GM19351 (cell line): ENCODE results near the gene VDAC1.
"Not testable (repeated sequence)": the region's sequence is repeated elsewhere in the genome, so short reads cannot be mapped to it uniquely, and the experiment has no call there.

Source experiments
- ATAC-seq: cut with Tn5 transposase; IDR thresholded peaks from one replicate; pipeline ENCODE4 v1.9.1; 2021; ENCODE audit warnings: mild to moderate bottlenecking, moderate library complexity; ENCODE audit not compliant: unreplicated experiment

Gene VDAC1, protein sequence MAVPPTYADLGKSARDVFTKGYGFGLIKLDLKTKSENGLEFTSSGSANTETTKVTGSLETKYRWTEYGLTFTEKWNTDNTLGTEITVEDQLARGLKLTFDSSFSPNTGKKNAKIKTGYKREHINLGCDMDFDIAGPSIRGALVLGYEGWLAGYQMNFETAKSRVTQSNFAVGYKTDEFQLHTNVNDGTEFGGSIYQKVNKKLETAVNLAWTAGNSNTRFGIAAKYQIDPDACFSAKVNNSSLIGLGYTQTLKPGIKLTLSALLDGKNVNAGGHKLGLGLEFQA

DNA sequence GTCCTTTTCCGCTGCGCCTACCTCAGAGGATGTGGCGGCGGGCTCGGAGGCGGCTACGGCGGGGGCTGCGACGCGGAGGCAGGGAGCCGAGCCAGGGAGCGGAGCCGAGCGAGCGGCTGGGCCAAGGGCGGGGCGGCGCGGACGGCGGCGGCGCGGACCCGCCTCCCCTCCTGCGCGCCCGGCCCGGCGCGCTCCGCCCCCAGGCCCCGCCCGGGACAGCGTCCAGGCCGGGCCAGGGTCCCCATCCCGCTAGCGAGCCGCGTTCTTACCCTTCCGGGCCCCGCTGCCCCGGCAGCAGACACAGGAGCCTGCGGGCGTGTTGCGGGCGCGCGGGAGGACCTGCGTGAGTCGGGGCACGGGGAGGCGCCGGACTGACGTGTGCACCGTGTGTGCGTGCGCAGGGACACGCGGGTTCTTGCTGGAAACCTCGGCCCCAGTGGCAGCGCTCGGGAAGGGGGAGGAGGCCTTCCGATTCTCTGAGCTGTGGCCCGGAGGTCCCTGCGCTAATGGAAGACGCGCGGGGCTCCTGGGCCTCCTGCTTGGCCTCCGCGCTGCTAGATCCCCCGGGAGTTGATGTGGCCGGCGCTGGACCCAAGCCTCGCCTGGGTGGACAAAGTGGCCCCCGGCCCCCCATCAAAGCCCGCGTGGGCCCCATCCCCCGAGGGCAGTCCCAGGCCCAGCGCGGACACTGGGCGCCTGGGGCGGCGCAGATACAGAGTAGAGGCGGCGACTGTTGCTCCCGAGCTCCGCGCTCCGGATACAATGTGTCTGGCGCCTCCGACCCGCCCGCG, at the start of gene VDAC1:
Gene VDAC1 (minus strand): TSS at position 350 of the 791 bp plus-strand sequence. CDS start 11,963 bp downstream, outside the sequence.
- peak; percentile 73 for ATAC-seq

DNA sequence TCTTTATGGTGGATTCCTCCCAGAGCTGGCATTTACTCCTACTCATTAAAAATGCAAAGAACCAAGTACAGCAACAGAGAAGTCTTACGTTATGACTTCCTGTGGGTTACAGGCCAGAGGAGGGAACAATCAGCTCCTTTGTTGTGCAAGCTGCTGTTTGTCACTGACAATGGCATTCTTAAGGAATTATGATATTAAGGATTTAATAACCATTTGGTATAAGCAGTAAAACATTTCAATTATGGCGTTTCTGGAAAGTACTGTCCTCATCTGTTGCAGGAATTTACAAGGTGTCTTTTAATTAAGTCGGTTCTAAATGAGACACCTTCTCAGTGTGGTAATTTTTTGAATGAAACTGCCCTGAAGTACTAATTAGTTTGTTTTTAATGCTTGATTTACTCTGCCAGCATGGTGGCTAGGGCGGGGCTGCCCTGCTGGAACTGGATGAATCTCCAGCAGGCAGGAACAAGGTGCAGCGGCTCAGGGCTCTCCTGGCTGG, 49.1 kb upstream of the VDAC1 start:
- no peak for ATAC-seq

DNA sequence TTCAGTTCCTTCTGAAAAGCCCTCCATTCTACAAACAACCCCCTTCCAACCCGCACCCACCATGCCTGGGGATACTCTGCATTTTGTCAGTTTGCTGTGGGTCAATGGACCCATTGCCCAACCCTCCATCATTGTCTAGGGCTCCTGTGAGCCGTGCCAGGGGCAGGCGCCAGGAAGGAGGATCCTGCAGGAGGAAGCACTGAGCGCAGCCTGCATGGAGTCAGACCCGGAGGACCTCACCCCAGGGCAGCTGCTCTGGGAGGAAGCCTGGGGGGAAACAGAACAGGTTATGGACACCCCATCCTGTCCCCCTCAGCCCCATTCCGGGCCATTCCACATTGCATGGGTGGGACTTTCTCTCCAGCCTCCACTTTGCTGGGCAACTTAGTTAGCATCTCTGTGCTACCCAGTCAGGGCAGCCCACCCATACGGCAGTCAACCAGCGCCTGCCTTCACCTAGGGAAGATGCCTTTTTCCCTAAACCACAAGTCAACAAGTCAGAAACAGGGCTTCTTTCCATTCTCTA, 48.6 kb upstream of the VDAC1 start:
- no peak for ATAC-seq

DNA sequence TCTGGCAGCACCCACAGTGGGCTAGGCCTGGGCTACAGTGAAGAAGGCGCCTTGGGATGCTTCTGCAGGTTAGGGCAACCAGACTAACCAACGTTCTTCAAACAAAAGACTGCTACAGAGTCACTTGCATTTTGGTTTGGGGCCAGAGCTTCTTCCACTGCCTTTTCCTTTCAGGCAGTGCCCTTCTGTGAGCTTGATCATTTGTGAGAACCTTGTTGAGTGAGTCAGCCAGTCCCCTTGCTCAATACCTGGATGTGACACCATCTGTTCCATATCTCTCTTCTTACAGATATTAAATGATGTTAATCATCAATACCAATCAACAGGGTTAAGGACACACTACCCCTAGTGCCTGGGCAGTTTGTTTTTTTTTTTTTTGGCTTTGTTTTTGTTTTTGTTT, 46.5 kb upstream of the VDAC1 start:
- no peak for ATAC-seq

DNA sequence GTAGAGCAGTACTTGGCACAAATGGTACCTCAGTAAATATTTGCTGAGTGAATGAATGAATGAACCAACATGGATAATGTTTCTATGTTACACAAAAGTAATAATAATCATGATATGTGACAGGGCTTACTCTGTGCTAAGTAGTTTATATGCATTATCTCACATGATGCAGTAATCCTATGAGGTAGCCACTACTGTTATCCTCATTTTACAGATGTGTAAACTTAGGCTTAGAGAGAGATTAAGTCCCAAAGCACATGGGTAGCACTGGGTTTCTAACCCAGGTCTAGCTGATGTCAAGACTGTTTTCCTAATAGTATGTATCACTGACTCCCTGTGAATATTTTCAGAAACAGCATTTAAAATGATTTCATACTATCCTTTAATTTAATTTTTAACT, 44.1 kb upstream of the VDAC1 start:
- ATAC-seq, result no peak

DNA sequence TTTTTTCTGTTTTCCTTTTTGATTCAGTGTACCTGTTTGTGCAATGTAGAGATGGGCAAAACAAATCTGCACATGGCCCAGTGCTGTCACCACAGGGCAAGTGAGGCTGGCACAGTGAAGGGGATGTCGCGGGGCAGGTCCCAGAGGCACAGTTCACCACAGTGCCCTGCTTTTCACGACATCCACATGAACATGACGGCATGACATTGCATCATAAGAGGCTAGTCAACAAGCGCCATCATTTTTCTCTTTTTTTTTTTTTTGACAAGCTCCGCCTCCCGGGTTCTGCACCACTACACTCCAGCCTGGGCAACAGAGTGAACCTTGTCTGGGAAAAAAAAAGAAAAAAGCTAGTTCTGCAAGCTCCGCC, 42.9 kb upstream of the VDAC1 start:
- no peak for ATAC-seq

DNA sequence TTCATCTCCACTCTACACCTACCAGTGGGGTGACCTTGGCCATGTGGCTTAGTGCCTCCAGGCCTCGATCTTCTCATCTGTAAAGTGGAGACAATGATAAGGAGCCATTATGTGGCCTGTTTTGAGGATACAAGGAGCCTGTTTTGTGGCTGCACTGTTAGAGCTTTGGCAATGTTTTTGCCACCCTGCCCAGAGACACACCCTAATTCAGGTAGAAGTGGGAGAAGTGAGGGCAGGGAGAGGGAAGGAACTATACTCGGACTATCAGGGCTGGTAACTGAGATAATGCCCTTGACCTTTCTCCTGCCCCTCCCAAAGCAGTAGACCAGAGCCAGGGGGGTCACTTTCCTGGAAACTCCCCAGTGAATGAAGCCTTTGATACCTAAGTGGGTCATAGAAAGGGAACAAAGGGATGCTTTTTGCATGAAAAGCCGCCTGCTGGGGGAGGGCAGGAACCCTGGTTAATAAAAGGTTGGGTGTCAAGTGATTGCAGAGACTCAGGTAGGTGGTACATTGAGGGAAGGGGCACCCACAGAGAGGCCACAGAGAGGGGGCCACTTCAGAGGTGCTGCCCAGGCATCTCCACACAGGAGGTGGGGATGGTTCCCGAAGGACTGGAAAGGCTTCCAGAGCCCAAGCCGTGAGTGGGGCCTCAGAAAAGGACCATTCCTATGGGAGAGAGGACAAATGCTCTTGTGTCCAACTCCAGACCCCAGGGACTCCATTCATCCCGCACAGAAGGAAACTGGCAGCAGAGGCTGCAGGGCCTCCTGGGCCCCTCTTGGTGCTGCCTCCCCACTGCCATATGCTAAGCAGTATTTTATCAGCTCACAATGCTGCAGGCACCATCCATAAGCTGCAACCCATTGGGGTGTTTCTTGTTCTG, 42.3 kb upstream of the VDAC1 start:
- ATAC-seq, result no peak

DNA sequence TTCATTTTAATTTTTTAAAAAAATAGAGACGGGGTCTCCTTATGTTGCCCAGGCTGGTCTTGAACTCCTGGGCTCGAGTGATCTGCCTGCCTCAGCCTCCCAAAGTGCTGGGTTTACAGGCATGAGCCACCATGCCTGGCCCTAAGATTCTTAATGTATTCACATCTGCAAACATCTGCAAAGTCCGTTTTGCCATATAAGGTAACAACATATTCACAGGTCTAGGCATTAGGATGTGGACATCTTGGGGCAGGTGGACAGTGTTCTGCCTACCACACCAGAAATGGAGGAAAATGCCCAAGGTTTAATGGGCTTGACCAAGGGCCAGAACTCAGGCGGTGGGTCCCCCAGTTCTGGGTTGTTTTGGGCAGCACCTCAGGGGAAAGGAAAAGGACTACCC, 41.6 kb upstream of the VDAC1 start:
- ATAC-seq, result no peak

DNA sequence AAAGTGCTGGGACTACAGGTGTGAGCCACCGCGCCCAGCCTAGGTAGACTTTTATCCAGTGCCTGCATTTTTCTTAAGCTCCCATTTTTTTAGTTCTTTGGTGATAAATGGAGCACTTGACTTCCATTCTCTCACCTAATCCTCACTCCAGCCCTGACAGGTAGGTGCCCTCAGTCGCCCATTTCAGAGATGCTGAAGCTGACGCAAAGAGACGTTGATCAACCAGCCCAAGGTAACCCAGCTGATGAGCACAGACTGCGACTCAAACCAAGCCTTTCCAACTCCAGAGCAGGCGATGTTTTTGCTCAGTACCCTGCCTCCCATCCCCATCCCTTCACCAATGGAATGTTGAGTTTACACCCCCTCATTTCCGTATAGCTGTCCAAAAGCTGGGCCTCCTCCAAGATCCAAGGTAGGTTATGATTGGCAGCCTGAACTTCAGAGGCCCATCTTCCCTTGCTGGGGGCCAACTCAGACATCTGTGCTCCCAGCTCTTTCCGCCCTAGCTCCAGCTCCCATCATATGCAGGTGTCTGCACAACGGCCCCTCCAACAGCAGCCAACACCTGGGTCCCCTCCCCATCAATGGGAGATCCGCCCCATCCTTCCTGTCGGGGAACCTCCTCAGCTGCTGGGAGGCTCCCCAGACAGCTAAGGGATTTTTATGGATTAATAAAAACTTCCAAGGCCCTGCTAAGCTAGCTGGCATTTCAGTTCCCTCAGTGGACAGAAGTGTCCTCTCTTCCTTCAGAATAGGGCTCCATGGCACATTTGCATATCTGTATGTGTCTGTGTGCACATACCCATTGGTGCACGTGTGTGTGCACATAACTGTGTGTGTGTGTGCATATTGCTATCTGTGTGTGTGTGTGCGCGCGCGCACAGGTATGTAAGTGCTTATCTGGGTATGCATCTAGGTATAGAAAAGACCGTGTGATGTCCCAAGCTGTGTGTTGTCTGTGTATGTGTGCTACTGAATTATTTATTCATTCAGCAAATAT, 39.3 kb upstream of the VDAC1 start:
- no peak for ATAC-seq

DNA sequence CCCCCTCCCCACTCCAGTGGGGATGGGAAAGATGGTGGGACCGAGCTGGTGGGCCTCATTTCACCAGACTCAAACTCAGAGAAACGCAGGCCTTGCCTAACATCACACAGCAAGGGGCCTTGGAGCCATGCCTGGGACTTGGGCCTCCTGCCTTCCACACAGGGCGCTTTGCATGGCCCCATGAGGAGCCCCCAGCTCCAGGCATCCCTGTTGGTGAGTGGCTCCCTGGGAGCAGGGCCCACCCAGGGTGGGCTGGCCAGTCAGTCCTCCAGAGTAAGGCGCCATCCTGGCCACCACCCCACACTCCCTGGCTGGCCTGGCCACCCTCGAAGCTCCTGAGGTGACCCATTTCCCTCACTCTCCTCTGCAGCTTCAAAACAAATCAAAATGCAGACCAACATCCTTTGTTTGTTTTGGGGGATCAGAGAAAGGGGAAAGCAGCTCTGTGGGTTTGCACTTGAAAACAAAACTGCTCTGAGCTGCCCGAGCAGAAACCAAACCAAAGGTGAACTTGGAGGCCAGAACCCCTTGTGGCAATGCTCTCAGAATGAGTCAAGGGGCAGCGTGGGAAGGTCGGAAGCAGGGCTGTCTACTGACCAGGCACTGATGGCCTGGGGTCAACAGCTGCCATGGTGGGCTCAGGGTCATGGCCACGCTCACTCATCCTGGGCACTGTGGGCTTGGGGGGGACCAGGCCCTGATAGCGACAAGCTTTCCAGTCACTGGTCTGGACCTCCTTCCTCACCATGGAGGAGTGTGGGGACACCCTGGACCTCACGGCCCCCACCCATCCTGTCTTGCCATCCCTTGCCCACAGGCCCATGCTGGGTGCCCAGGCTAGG, 37.0 kb upstream of the VDAC1 start:
- ATAC-seq, result peak; percentile 84

DNA sequence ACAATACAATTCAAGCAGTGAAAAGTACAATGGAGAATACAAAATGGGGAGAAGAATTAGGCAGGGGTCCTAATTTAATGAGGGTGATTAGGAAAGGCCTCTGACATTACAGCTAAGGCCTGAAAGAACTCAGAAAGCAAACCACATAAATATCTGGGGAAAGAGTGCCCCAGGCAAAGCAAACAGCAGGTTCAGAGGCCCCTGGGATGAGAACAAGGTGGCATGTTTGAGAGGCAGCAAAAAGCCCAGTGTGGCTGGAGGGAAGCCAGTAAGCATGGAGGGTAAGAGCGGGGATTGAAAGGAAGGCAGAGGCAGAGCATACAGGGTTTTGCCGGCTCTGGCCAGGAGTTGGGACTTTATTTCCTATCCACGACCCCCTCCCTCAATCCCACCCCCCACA, 33.4 kb upstream of the VDAC1 start:
- ATAC-seq, result no peak

DNA sequence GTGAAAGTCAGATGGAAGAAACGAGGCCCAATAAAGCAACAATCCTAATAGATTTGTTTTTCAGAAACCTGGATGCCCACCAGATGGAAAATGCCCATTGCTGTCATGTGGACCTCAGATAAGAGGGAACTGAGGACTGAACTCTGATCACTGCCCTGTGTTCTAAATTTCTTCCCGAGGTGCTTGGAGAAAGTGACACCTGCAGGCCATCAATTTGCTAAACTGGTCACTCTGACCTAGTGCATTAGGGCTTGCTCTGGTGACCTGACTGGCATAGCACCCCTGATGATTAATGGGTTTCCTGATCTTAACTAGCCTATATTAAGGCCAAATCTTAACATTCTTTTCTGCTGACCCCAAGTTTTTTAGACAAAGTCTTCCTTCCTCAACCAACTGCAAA, 32.4 kb upstream of the VDAC1 start:
- ATAC-seq, result no peak

DNA sequence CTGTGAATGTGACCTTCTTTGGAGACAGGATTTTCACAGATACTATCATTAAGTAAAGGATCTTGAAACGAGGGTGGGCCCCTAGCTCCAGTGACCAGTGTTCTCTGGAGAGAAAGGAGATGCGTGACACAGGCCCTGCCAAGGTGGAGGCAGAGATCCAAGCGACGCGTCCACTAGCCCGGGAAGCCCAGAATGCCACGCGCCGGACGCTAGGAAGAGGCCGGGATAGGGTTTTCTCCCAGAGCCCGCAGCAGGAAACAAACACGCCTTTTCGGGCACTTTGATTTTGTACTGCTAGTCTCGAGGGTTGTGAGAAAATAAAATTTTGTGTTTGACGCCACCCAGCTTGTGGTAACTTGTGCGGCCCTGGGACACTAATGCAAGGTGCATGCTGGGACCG, 29.6 kb upstream of the VDAC1 start:
- no peak for ATAC-seq

DNA sequence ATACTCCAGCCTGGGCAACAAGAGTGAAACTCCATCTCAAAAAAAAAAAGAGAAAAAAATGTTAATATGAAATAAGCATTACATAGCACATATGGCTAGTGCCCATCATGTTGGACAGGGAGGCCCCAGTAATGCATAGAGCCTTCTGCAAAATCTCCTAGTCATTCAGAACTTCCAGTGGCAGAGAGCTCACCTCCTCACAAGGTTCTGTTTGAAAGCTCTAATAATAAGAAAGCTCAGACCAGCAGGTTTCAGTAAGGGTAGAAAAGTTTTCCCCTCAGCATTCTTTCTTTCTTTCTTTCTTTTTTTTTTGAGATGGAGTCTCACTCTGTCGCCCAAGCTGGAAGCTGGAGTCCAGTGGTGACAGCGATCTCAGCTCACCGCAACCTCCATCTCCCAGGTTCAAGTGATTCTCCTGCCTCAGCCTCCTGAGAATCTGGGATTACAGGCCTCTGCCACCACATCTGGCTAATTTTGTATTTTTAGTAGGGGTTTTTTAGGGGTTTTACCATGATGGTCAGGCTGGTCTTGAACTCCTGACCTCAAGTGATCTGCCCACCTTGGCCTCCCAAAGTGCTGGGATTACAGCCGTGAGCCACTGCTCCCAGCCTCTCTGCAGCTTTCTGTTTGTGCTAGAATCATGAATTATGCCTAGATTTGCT, 25.7 kb upstream of the VDAC1 start:
- not testable (repeated sequence) for ATAC-seq

DNA sequence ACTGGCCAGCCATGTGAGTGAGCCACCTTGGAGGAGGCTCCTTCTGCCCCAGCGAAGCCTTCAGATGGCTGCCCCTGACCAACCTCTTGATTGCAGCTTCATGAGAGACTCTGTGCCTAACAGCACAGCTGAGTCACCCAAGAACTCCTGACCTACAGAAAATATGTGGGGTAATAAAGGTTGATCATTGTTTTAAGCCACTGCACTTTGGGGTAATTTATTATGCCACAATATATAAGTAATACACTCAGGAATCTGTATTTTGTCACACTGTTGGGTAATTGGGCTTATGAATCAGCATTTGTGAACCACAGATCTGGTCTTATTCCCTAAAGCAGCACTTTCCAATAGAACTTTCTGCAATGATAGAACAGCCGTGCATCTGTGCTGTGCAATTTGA, 24.4 kb upstream of the VDAC1 start:
- ATAC-seq, result no peak

DNA sequence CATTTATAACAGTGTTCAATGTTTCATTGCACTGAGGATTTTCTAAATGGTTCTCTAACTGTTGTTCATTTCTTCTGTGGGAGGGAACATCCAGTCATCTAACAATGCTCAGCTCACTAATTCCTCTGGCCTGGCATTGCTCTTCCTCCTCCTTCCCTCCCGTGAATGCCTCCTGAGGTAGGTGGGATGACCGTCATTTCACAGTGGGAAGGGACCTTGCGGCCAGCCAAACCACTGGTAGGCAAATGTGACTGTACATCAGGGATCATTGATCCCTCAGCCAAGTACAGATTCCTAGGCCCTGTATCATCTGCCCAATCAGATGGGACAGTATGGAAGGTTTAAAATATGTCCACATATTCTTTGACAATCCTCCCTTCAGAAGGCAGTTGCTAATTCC, 23.7 kb upstream of the VDAC1 start:
- ATAC-seq, result no peak

DNA sequence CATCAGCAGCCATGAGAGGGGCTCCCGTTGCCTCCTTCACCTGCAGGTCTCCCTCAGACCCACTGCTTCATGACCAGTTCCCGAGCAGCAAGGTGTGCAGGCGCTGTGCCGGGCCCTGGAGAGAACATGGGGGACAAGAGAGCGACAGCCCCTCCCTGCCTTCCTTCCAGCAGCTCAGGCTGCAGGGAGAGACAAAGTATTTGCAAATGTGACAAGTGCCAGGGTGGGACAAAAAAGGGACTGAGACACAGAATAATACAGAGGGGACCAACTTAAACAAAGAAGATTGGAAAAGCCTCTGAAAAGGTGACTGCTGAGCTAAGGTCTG, 22.5 kb upstream of the VDAC1 start:
- no peak for ATAC-seq

DNA sequence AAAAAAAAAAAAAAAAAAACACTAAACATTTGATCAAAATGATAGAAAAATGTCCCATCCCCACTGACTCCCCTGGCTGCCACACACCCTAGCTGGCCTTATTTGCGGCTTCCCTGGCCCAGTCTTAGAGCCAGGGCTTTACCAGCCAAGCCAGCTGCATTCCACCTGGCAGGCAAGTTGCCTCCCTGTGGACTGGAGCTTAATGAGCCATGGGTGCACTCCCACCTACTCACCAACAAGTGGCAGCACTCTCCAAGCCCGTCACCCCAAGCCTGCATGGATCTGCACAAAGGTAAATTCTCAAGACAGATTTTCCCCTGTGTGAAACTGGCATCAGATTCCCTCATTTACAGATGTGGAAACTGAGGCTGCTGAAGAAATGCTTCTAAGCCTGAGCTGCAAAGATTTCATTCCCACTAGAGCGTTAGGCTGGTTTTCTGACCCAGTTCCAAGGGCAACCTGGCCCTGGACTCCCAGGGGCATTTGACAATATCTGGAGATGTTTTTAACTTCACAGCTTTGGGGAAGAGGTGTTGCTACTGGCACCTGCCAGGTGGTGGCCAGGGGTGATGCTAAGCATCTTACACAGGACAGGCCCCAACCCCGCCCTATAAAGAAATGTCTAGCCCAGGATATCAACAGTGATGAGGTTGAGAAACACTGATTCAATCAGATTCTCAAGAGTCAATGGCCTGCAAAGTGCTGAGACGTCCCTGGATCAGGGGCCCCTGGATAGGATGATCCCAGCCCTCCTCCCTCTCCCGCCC, 21.9 kb upstream of the VDAC1 start:
- peak; percentile 71 for ATAC-seq
